Spleen (tissue), 11 donors: Measurements from ENCODE around the gene HMGN2. TPM values are rescaled to one million over a fixed set of nuclear protein-coding genes. Genes with fewer than 3 reads are reported as not detected.

Experiments used
- DNase-seq: peaks from one replicate; pipeline ENCODE4 v3.0.0-alpha.2; 2020
- H3K27ac ChIP-seq, 8 donors: fragments of 200-600 bp; sonication (generic) in 7 of 8; 1 replicate in 4 of 8; 2 replicates in 4 of 8; pipeline versions ENCODE4 v1.5.0 to v1.8.0; 2016 to 2021; ENCODE audit warnings: inconsistent platforms in 4 of 8, mild to moderate bottlenecking in 4 of 8, moderate library complexity in 1 of 8
- H3K27me3 ChIP-seq, 7 donors: fragments of 200-600 bp; sonication (generic) in 6 of 7; replicated peaks in 1 of 7; 1 replicate in 4 of 7; 2 replicates in 3 of 7; pipeline versions ENCODE4 v1.5.0 to v1.8.0; 2016 to 2021; ENCODE audit warnings: inconsistent platforms in 3 of 7, mild to moderate bottlenecking in 1 of 7
- H3K36me3 ChIP-seq, 6 donors: fragments of 200-600 bp; sonication (generic) in 5 of 6; 1 replicate in 4 of 6; 2 replicates in 2 of 6; pipeline versions ENCODE4 v1.5.0 to v1.8.0; 2016 to 2021; ENCODE audit warnings: inconsistent platforms in 2 of 6
- H3K4me1 ChIP-seq, 6 donors: fragments of 200-600 bp; sonication (generic) in 5 of 6; 1 replicate in 3 of 6; 2 replicates in 3 of 6; pipeline versions ENCODE4 v1.5.0 to v1.8.0; 2016 to 2021; ENCODE audit warnings: inconsistent platforms in 3 of 6
- H3K4me3 ChIP-seq, 8 donors: fragments of 200-600 bp; sonication (generic) in 7 of 8; 1 replicate in 4 of 8; 2 replicates in 4 of 8; pipeline versions ENCODE4 v1.5.0 to v1.8.0; 2016 to 2021; ENCODE audit warnings: inconsistent platforms in 4 of 8, mild to moderate bottlenecking in 4 of 8, moderate library complexity in 2 of 8
- H3K9me3 ChIP-seq, 8 donors: fragments of 200-600 bp; sonication (generic) in 7 of 8; 1 replicate in 4 of 8; 2 replicates in 4 of 8; pipeline versions ENCODE4 v1.5.0 to v1.8.0; 2016 to 2021; ENCODE audit warnings: inconsistent platforms in 4 of 8
- CTCF ChIP-seq, 11 experiments: fragments of 200-600 bp in 7 of 11; fragments of 450-650 bp in 4 of 11; sonication (generic) in 4 of 11; IDR thresholded peaks in 8 of 11; conservative IDR thresholded peaks in 3 of 11; 1 replicate in 7 of 11; 2 replicates in 4 of 11; pipeline versions ENCODE4 v1.4.0 to v1.8.0; 2016 to 2021; ENCODE audit warnings: antibody characterized with exemption in 11 of 11, inconsistent platforms in 4 of 11, mild to moderate bottlenecking in 1 of 11
- POLR2A ChIP-seq, 3 donors: fragments of 450-650 bp; IDR thresholded peaks; one replicate each; pipeline ENCODE4 v1.5.1; 2017; ENCODE audit warnings: antibody characterized with exemption in 3 of 3, mild to moderate bottlenecking in 1 of 3
- POLR2AphosphoS5 ChIP-seq, 3 donors: sonication (generic); formaldehyde crosslinking; IDR thresholded peaks; one replicate each; pipeline ENCODE4 v1.5.1; 2017; ENCODE audit warnings: antibody characterized with exemption in 3 of 3
- WGBS, 5 donors: extraction: QIAGEN DNeasy Blood & Tissue Kit in 3 of 5; methylation state at CpG; one replicate each; pipeline versions ENCODE4 v1.1.5 to v1.1.7; 2013 to 2018; 5-methylcytosine and 5-hydroxymethylcytosine counted together
- intact Hi-C: fragments of 100-400 bp; cut with DNase I; formaldehyde crosslinking; loops from one replicate; pipeline ENCODE4 v1.15.0; 2023; ENCODE audit warnings: low total_unique reads
- polyA plus RNA-seq, 3 donors: library from polyadenylated mRNA; stranded (reverse); fragments of 200-250 nt; gene quantifications; one replicate each; pipeline ENCODE4 v1.2.1, GENCODE V29; 2013
- total RNA-seq, 7 donors: library from RNA; depleted of rRNA in 3 of 7; stranded (reverse); fragments of >200 nt in 3 of 7; fragmentation: NEBNext Ultra II Directional in 4 of 7; extraction: Animal tissue kit (Norgen Biotek cat#: 25700) in 4 of 7; gene quantifications; one replicate each; pipeline versions ENCODE4 v1.1.0 to v1.2.1, GENCODE V29; 2016 to 2021
- donor health status: healthy with polysubstance abuse.
- donor health status: DM: no; HTN: no; CAD: no; lungs with moderate emphysema.
- donor health status: DM: no; HTN: no; CAD: no.
- donor health status: Bipolar disorder and iron deficiency.
- donor health status: healthy.
- donor health status: DM: no; HTN: no; CAD: no.
- donor health status: DM: yes; HTN: yes; CAD: no.

HMGN2 gene
- total and polyA plus RNA-seq, 10 donors = 191 to 1,036 (median 328) TPM

DNA sequence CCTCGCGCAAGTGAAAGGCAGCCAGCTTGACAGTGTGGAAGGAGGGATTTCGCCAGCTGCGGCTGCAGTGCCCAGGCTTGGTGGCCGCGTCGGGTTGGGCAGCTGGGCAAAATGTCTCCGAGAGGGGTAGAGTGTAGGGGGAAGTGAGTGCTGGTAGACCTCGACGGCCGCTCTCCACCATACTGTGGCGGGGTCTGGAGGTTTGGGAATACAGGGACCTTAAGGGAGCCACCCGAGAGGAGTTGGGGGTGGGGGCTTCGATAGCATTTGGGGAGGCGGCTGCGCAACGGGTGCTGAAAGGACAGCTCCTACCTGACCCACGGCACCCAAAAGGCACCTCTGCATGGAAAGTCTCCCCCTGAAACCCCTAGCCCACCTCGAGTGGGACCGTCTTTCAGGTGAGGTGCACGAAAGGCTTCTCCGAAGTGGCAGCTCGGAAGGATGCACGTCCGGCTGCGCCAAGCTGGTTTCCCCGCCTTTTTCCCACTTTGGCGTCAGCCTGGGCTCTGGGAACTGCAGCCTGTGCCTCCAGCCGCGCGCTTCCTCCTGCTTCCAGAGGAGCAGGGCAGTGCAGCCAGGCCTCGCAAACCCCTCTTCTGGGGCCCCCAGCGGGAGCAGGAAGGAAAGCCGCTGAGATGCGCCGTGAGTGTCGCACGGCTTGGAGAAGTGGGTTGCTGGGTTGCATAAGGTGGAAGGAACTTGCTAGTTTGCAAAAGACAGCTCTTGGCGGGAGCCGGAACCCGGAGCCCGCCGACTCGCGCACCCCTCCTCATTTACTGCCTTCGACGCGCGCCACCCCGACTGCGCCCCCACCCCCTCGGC is 531 bp upstream of the HMGN2 start:
- peak; percentile 94 for DNase-seq
- H3K27ac ChIP-seq = peak overlapping the region; percentile 99 to 100 (median 100)
- H3K27me3 ChIP-seq = no peaks in the 10 kb centered on the region
- no peaks in the 10 kb centered on the region for H3K9me3 ChIP-seq
- H3K4me1 ChIP-seq = peaks cover 27 to 73% (median 56%) of the 10 kb centered on the region in 6 donors
- TF ChIP-seq POLR2AphosphoS5 (IDR thresholded peaks at IDR 0.05) = peak in 1 of 3 donors; percentile 75
- peak in 1 of 11 experiments; percentile 12 for TF ChIP-seq CTCF (IDR thresholded peaks at IDR 0.05 in 8 of 11, conservative IDR thresholded peaks at IDR 0.05 in 3 of 11)
- no peak for TF ChIP-seq POLR2A (IDR thresholded peaks at IDR 0.05)
- intact Hi-C loops = no loop called here
- H3K4me3 ChIP-seq = peak overlapping the region; percentile 75 to 99 (median 97)
- H3K36me3 ChIP-seq = peaks cover 0 to 59% (median 42%) of the 10 kb centered on the region in 6 donors
- WGBS, 5 donors = 1 to 2% (median 1%) methylated on average over 24 to 52 of the region's 52 CpGs

GRCh38 chr1:26472901-26473845 is 933 bp downstream of the HMGN2 start:
- 4 to 10% (median 6%) methylated on average over 31 to 71 of the region's 71 CpGs for WGBS, 5 donors
- H3K27ac ChIP-seq = peak overlapping the region; percentile 99 to 100 (median 100)
- H3K4me3 ChIP-seq = peak overlapping the region; percentile 75 to 99 (median 97)
- intact Hi-C loops = no loop called here
- no peaks in the 10 kb centered on the region for H3K9me3 ChIP-seq
- TF ChIP-seq CTCF (IDR thresholded peaks at IDR 0.05 in 8 of 11, conservative IDR thresholded peaks at IDR 0.05 in 3 of 11) = peak in 2 of 11 experiments; percentile 19 to 33
- TF ChIP-seq POLR2AphosphoS5 (IDR thresholded peaks at IDR 0.05) = peak; percentile 73 to 87 (median 86)
- TF ChIP-seq POLR2A (IDR thresholded peaks at IDR 0.05) = no peak
- H3K4me1 ChIP-seq = peaks cover 27 to 83% (median 54%) of the 10 kb centered on the region in 6 donors
- peaks cover 0 to 59% (median 42%) of the 10 kb centered on the region in 6 donors for H3K36me3 ChIP-seq
- peak; percentile 99 for DNase-seq
- H3K27me3 ChIP-seq = no peaks in the 10 kb centered on the region

GRCh38 chr1:26474818-26475217 is 2.6 kb downstream of the HMGN2 start:
- intact Hi-C loops = no loop called here
- TF ChIP-seq CTCF (IDR thresholded peaks at IDR 0.05 in 8 of 11, conservative IDR thresholded peaks at IDR 0.05 in 3 of 11) = no peak
- TF ChIP-seq POLR2A (IDR thresholded peaks at IDR 0.05) = no peak
- no peak for TF ChIP-seq POLR2AphosphoS5 (IDR thresholded peaks at IDR 0.05)
- Histone ChIP-seq H3K27me3 (no peaks in the 10 kb centered on the region), H3K36me3 (peaks cover 0 to 57% (median 47%) of the 10 kb centered on the region in 6 donors), H3K9me3 (no peaks in the 10 kb centered on the region), H3K4me3 (no peak overlapping the region), H3K4me1 (peaks cover 25 to 67% (median 41%) of the 10 kb centered on the region in 6 donors), H3K27ac (peak overlapping the region in 2 of 8 donors; percentile 99 to 100)
- DNase-seq = no peak
- WGBS, 5 donors = 93 to 100% (median 97%) methylated on average over 1 of the region's 1 CpG
